ENCODE measurements around the gene ADGRL3.
"Not testable (repeated sequence)": the region's sequence is repeated elsewhere in the genome, so short reads cannot be mapped to it uniquely, and the experiment has no call there.

The ADGRL3 gene

GRCh38 chr4:61204353-61205060 lies 4.4 kb downstream of the ADGRL3 start:
- DNase-seq (ENCODE audit: low read depth in 3 of 3, low spot score in 1 of 3) = no peak

GRCh38 chr4:61205066-61205465 lies 4.9 kb downstream of the ADGRL3 start:
- no peak for DNase-seq (ENCODE audit: low read depth in 3 of 3, low spot score in 1 of 3)

- not testable (repeated sequence) for DNase-seq (ENCODE audit: low read depth in 3 of 3, low spot score in 1 of 3)
Measured at GRCh38 chr4:61207156-61207555, 7.0 kb downstream of the ADGRL3 start.

- DNase-seq (ENCODE audit: low read depth in 3 of 3, low spot score in 1 of 3) = no peak
Measured at GRCh38 chr4:61210186-61210939, 10.2 kb downstream of the ADGRL3 start.

GRCh38 chr4:61211781-61212180 lies 11.7 kb downstream of the ADGRL3 start:
- no peak for DNase-seq (ENCODE audit: low read depth in 3 of 3, low spot score in 1 of 3)

GRCh38 chr4:61212788-61213187 lies 12.7 kb downstream of the ADGRL3 start:
- no peak for DNase-seq (ENCODE audit: low read depth in 3 of 3, low spot score in 1 of 3)

- no peak for DNase-seq (ENCODE audit: low read depth in 3 of 3, low spot score in 1 of 3)
Measured at GRCh38 chr4:61214680-61215079, 14.6 kb downstream of the ADGRL3 start.

- no peak for DNase-seq (ENCODE audit: low read depth in 3 of 3, low spot score in 1 of 3)
Measured at GRCh38 chr4:61217222-61217621, 17.1 kb downstream of the ADGRL3 start.

- DNase-seq (ENCODE audit: low read depth in 3 of 3, low spot score in 1 of 3) = no peak
Measured at GRCh38 chr4:61220556-61220955, 20.4 kb downstream of the ADGRL3 start.

- no peak for DNase-seq (ENCODE audit: low read depth in 3 of 3, low spot score in 1 of 3)
Measured at GRCh38 chr4:61223385-61223784, 23.3 kb downstream of the ADGRL3 start.

- DNase-seq (ENCODE audit: low read depth in 3 of 3, low spot score in 1 of 3) = no peak
Measured at GRCh38 chr4:61224573-61224972, 24.4 kb downstream of the ADGRL3 start.

- DNase-seq (ENCODE audit: low read depth in 3 of 3, low spot score in 1 of 3) = no peak
Measured at GRCh38 chr4:61225656-61226055, 25.5 kb downstream of the ADGRL3 start.

GRCh38 chr4:61231421-61231820 lies 31.3 kb downstream of the ADGRL3 start:
- no peak for DNase-seq (ENCODE audit: low read depth in 3 of 3, low spot score in 1 of 3)

GRCh38 chr4:61239250-61239649 lies 39.1 kb downstream of the ADGRL3 start:
- no peak for DNase-seq (ENCODE audit: low read depth in 3 of 3, low spot score in 1 of 3)

GRCh38 chr4:61243962-61244361 lies 43.8 kb downstream of the ADGRL3 start:
- DNase-seq (ENCODE audit: low read depth in 3 of 3, low spot score in 1 of 3) = no peak

- DNase-seq (ENCODE audit: low read depth in 3 of 3, low spot score in 1 of 3) = no peak
Measured at GRCh38 chr4:61245069-61245714, 45.1 kb downstream of the ADGRL3 start.

GRCh38 chr4:61246034-61246433 lies 45.9 kb downstream of the ADGRL3 start:
- no peak for DNase-seq (ENCODE audit: low read depth in 3 of 3, low spot score in 1 of 3)

- no peak for DNase-seq (ENCODE audit: low read depth in 3 of 3, low spot score in 1 of 3)
Measured at GRCh38 chr4:61248705-61249104, 48.6 kb downstream of the ADGRL3 start.

- no peak for DNase-seq (ENCODE audit: low read depth in 3 of 3, low spot score in 1 of 3)
Measured at GRCh38 chr4:61251129-61251528, 51.0 kb downstream of the ADGRL3 start.

- DNase-seq (ENCODE audit: low read depth in 3 of 3, low spot score in 1 of 3) = no peak
Measured at GRCh38 chr4:61254406-61254805, 54.3 kb downstream of the ADGRL3 start.

GRCh38 chr4:61273233-61273632 lies 73.1 kb downstream of the ADGRL3 start:
- no peak for DNase-seq (ENCODE audit: low read depth in 3 of 3, low spot score in 1 of 3)

GRCh38 chr4:61274286-61274685 lies 74.2 kb downstream of the ADGRL3 start:
- no peak for DNase-seq (ENCODE audit: low read depth in 3 of 3, low spot score in 1 of 3)
